ENCODE measurements around the gene VPS39.
A peak's percentile ranks its signal among the peaks of the same experiment; 100 is the strongest.
"Not testable (repeated sequence)": the region's sequence is repeated elsewhere in the genome, so short reads cannot be mapped to it uniquely, and the experiment has no call there.

Gene VPS39, protein sequence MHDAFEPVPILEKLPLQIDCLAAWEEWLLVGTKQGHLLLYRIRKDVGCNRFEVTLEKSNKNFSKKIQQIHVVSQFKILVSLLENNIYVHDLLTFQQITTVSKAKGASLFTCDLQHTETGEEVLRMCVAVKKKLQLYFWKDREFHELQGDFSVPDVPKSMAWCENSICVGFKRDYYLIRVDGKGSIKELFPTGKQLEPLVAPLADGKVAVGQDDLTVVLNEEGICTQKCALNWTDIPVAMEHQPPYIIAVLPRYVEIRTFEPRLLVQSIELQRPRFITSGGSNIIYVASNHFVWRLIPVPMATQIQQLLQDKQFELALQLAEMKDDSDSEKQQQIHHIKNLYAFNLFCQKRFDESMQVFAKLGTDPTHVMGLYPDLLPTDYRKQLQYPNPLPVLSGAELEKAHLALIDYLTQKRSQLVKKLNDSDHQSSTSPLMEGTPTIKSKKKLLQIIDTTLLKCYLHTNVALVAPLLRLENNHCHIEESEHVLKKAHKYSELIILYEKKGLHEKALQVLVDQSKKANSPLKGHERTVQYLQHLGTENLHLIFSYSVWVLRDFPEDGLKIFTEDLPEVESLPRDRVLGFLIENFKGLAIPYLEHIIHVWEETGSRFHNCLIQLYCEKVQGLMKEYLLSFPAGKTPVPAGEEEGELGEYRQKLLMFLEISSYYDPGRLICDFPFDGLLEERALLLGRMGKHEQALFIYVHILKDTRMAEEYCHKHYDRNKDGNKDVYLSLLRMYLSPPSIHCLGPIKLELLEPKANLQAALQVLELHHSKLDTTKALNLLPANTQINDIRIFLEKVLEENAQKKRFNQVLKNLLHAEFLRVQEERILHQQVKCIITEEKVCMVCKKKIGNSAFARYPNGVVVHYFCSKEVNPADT

DNA sequence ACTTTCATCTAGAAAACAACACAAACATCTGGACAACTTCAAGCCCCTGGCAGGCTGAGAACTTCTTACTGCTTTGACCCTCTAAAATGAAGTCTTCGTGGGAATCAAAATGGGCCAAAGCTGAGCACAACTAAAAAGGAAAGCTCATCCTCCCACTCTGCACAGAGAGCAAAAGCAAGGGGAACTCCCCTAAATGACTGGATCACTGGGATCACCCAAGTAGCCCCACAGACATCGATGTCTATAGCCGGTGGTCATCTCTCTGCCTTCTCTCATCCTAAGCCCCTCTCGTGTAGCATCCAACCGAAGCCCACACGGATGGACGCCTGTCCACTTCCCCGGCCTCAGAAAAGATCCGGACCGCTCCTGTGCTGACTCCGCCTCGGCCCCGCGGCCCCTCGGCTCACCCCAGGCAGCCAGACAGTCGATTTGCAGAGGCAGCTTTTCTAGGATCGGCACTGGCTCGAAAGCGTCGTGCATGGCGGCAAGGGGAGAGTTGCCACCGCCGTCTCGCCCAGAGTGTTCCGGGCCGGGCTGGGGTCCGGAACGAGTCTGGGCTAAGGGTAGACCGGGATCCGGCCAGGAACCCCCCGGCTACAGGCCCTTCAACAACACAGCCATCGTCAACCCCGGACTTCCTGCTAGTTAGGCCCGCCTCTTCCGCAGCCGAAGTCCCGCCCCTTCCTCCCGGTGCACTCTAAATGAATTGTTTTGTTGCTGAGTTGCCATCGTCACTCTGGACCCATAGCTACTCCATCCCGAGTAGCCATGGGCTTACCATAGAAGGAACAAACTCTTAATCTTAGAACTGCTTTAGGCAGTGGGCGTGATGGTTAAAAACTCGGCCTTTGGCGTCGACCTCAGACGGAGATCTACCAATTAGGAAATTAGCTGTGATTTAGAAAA lies at the start of gene VPS39:
Gene VPS39, minus strand, starts transcription at position 631 of the 906 bp plus-strand sequence. Its CDS starts 151 bp downstream, at position 480.
- DNase-seq: peak; percentile 3

- DNase-seq: no peak
These were observed 45.2 kb upstream of the VPS39 start for GRCh38 chr15:42253300-42253699.

DNA sequence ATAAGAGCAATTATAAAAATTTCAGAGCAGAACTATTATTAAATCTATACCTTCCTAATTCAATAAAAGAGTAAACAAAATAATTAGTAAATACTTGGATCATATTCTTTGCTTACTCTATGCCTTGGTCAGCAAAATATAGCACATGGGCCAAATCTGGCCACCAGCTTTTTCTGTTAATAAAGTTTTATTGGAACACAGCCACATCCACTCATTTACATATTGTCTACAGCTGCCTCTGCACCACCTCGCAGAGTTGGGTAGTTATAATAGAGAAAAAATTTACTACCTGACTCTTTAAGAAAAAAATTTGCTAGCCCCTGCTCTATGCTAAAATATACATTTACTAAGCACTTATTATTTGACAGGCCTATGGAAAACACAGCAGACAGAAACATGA lies 32.7 kb upstream of the VPS39 start:
- no peak for DNase-seq

DNA sequence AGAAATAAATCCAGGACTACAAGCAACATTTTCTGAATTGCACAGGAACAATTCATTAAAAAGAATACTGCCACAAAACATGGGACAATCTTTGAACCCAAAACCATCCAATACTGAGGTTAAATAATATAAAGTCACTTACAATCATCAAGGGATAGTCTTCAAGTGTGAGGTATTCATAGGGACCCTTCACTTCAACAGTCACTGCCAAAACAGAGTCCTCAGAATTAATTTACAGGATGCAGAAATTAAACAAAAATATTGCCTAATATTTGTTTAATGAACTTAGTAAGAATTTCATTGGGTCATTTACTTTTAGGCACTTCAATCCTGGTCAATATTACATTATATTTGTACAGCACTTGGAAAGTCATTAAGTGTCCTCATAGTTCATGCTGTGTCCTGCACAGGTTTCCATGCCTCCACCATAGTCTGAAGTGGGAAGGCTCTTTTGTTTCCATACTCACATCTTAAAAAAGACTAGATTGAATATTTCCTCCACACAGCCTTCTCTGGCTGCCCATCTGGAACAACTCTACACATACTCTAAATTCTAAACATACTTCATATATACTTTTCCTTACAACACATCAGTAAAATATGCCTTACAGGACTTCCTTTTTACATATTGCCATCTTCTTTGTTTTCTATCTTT lies 31.6 kb upstream of the VPS39 start:
- no peak for DNase-seq

DNA sequence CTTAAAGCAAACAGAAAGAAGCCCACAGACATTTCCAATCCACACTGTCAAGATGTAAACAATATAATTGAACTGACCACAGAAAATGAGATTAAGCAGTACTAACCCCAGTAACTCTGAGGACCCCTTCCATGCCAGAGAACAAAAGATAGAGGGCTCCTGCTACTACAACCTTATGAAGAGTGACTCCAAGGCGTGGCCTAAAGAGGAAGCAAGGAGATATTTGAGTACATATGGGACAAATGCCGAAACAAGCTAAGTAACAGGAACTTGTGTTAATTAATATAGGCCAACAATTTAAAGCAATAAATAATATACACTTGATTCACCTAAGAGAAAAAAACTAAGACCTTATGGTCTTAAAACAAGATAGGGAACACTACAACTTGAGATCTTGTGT lies 25.0 kb upstream of the VPS39 start:
- no peak for DNase-seq

GRCh38 chr15:42232606-42233005 lies 24.5 kb upstream of the VPS39 start:
- DNase-seq: no peak

DNA sequence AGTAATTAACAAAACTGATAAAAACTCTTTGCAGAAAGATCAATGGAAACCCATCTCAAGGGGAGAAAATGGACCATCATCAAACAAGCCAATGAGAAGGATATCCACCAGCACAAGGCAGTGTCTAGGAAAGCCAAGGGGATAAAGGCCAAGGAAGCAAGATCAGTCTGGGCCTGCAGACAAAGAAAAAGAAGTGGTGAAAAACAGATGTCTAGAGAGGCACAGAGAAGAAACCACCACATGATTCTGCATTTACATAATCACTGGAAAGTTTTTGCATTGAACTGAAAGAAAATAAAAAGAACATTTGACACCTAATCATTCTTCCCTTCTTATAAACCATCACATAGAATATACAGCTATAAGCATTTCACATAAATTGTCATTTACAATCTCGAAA lies 23.0 kb upstream of the VPS39 start:
- no peak for DNase-seq

- not testable (repeated sequence) for DNase-seq
These were observed 20.9 kb upstream of the VPS39 start for GRCh38 chr15:42228981-42229380.

DNA sequence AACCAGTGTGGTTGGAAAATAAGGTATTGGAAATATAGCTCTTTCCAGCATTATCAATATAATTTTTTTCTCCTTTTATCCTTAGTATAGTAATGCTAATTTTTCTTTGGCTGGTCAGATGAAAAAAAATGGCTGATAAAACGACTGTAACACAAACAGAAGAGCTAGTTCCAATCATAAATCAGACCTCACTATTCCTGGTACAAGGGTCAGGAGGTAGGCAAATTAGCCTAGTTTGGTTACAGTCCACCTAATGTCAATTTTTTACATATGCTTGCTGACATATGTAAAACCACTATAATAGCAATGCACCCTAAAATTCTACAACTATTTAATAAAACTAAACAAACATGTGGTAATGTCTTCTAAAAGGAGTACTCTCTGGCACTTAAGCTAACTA lies 19.9 kb upstream of the VPS39 start:
- no peak for DNase-seq

- no peak for DNase-seq
These were observed 18.5 kb upstream of the VPS39 start for GRCh38 chr15:42226648-42227047.

- DNase-seq: no peak
These were observed 12.1 kb upstream of the VPS39 start for GRCh38 chr15:42220216-42220615.

DNA sequence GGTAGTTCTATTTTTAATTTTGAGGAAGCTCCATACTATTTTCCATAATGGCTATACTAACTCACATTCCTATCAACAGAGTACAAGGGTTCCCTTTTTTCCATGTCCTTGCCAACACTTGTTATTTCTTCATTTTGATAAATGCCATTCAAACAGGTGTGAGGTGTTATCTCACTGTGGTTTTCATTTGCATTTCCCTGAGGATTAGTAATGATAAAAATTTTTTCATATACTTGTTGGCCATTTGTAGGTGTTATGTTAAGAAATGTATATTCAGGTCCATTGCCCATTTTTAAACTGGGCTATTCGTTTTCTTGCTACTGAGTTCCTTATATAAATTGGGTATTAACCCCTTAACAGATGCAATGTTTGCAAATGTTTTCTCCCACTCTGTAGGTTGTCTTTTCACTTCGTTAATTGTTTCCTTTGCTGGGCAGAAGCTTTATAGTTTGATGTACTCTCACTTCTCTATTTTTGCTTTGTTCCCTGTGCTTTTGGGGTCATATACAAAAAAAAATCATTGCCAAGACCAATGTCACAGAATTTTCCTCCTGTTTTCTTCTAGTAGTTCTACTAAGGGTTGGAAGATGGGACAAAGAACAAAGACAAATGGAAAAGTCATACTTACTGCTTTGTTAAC lies 11.0 kb upstream of the VPS39 start:
- DNase-seq: no peak

GRCh38 chr15:42217568-42217967 lies 9.5 kb upstream of the VPS39 start:
- no peak for DNase-seq

GRCh38 chr15:42215913-42216829 lies 8.1 kb upstream of the VPS39 start:
- DNase-seq: no peak

DNA sequence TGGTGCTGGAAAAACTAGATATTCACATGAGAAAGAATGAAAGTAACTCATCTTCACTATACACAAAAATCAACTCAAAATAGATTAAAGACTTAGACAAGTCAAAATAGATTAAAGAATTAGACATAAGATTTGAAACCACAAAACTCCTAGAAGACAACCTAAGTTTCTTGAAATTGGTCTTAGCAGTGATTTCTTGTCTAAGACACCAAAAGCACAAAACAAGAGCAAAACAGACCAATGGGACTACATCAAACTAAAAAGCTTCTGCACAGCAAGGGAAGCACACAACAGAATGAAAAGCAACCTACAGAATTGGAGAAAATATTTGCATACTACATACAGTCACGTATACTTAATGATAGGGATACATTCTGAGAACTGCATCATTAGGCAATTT lies 6.5 kb upstream of the VPS39 start:
- no peak for DNase-seq

DNA sequence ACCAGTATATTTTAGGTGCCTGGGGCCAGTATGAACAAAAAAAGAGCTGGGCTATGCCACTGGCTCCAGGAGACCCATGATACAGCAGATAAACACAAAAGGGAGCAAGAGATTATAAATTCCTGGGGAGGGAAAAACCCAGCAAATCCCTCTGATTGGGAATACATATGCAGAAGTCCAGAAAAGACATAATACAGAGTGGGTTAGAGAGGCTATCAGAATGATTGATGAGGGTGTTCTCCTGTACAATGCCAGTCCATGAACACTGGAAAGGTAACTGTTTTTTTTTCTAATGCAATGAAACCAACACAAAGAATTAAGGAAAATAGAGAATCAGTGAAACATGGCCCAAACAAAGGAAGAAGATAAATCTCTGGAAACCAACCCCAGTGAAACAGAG lies 5.4 kb upstream of the VPS39 start:
- no peak for DNase-seq

DNA sequence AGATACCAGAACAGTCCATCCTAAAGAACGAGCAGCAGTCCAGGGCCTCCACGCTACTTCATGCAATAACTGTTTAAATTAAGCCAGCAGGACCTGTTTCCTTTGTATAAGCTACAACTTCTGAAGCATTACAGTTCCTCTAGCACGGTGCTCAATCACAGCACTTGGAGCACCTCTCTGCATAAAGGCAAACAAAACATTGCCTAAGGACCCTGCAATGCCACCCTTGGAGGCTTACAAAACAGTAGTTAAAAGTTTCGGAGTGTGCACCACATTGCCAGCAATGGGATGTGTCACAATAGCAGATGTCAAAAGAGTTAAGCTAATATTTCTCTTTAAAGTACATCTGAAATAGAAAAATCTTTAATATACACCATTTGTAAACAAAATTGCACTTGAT lies 2.6 kb upstream of the VPS39 start:
- DNase-seq: no peak

GRCh38 chr15:42206406-42206805 lies 1.7 kb downstream of the VPS39 start:
- no peak for DNase-seq

GRCh38 chr15:42203891-42204290 lies 4.2 kb downstream of the VPS39 start:
- no peak for DNase-seq

GRCh38 chr15:42202653-42203052 lies 5.5 kb downstream of the VPS39 start:
- no peak for DNase-seq

GRCh38 chr15:42201801-42202200 lies 6.3 kb downstream of the VPS39 start:
- no peak for DNase-seq

Measured in DMS153 (cell line).